Hindlimb muscle (tissue), 1 donor: ENCODE results near the gene OCA2. TPM values are rescaled to one million over a fixed set of nuclear protein-coding genes. Genes with fewer than 3 reads are reported as not detected.
"Not testable (repeated sequence)": the region's sequence is repeated elsewhere in the genome, so short reads cannot be mapped to it uniquely, and the experiment has no call there.

Source experiments
- DNase-seq: peaks from one replicate; pipeline ENCODE4 v3.0.0-alpha.2; 2013
- polyA plus RNA-seq: library from polyadenylated mRNA; unstranded; fragments of 120-200 nt; gene quantifications from one replicate; pipeline ENCODE4 v1.2.1, GENCODE V29; 2013; ENCODE audit not compliant: insufficient read length

OCA2 gene
- polyA plus RNA-seq, 1 donor = 4.5 TPM

GRCh38 chr15:27767430-27767829 is 331.7 kb downstream of the OCA2 start:
- DNase-seq = not testable (repeated sequence)

GRCh38 chr15:27764339-27764738 is 334.8 kb downstream of the OCA2 start:
- no peak for DNase-seq

GRCh38 chr15:27763514-27763913 is 335.6 kb downstream of the OCA2 start:
- no peak for DNase-seq

- DNase-seq = no peak
Observed at GRCh38 chr15:27762471-27762870, 336.6 kb downstream of the OCA2 start.

GRCh38 chr15:27757052-27757451 is 342.1 kb downstream of the OCA2 start:
- DNase-seq = no peak

GRCh38 chr15:27752691-27753090 is 346.4 kb downstream of the OCA2 start:
- no peak for DNase-seq

- no peak for DNase-seq
Observed at GRCh38 chr15:27747997-27748396, 351.1 kb downstream of the OCA2 start.

GRCh38 chr15:27746401-27746955 is 352.6 kb downstream of the OCA2 start:
- DNase-seq = no peak

- no peak for DNase-seq
Observed at GRCh38 chr15:27744641-27745040, 354.5 kb downstream of the OCA2 start.

- DNase-seq = no peak
Observed at GRCh38 chr15:27743638-27744037, 355.5 kb downstream of the OCA2 start.

- DNase-seq = no peak
Observed at GRCh38 chr15:27742751-27743477, 356.2 kb downstream of the OCA2 start.

GRCh38 chr15:27741226-27741860 is 357.8 kb downstream of the OCA2 start:
- no peak for DNase-seq

- no peak for DNase-seq
Observed at GRCh38 chr15:27734785-27735495, 364.2 kb downstream of the OCA2 start.

GRCh38 chr15:27731776-27732175 is 367.3 kb downstream of the OCA2 start:
- DNase-seq = no peak

GRCh38 chr15:27730868-27731267 is 368.2 kb downstream of the OCA2 start:
- no peak for DNase-seq

- DNase-seq = no peak
Observed at GRCh38 chr15:27725731-27726130, 373.4 kb downstream of the OCA2 start.

GRCh38 chr15:27723821-27724220 is 375.3 kb downstream of the OCA2 start:
- no peak for DNase-seq

- DNase-seq = no peak
Observed at GRCh38 chr15:27722102-27722501, 377.0 kb downstream of the OCA2 start.

GRCh38 chr15:27714675-27715074 is 384.4 kb downstream of the OCA2 start:
- DNase-seq = no peak

- DNase-seq = not testable (repeated sequence)
Observed at GRCh38 chr15:27713850-27714249, 385.3 kb downstream of the OCA2 start.

GRCh38 chr15:27707257-27707656 is 391.9 kb downstream of the OCA2 start:
- no peak for DNase-seq

GRCh38 chr15:27706300-27706699 is 392.8 kb downstream of the OCA2 start:
- no peak for DNase-seq

GRCh38 chr15:27705056-27705455 is 394.1 kb downstream of the OCA2 start:
- no peak for DNase-seq
